T1000 (cell line): ENCODE results near the gene TMEM270.

Source experiments
- DNase-seq: peaks from one replicate; lab custom pipeline; 2025; ENCODE audit warnings: mixed read lengths; lab: John Stamatoyannopoulos, UW

The TMEM270 gene

GRCh38 chr7:73907554-73908122, 46.7 kb downstream of the TMEM270 start:
- no peak for DNase-seq

DNA sequence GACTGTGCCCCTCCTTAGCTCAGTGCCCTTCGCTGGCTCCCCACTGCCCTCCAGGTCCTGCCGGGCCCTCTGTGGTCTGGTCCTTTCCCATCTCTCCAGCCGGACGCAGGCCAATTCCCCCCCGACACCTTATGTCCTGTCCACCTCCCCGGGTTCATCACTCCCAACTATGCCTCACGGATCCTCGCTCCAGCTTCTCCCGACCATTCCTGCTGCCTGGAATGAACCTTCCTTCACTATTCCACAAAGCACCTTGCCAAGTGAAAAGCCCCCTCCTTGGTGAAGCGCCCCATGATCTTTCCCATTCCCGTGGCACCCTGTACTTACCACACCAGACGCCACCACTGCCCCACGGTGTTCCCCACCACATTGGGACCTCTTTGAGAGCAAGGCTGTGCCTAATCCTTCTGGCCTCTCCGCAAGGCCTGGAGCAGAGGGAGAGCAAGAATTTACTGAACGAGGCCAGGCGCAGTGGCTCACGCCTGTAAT, 47.2 kb downstream of the TMEM270 start:
- no peak for DNase-seq

DNA sequence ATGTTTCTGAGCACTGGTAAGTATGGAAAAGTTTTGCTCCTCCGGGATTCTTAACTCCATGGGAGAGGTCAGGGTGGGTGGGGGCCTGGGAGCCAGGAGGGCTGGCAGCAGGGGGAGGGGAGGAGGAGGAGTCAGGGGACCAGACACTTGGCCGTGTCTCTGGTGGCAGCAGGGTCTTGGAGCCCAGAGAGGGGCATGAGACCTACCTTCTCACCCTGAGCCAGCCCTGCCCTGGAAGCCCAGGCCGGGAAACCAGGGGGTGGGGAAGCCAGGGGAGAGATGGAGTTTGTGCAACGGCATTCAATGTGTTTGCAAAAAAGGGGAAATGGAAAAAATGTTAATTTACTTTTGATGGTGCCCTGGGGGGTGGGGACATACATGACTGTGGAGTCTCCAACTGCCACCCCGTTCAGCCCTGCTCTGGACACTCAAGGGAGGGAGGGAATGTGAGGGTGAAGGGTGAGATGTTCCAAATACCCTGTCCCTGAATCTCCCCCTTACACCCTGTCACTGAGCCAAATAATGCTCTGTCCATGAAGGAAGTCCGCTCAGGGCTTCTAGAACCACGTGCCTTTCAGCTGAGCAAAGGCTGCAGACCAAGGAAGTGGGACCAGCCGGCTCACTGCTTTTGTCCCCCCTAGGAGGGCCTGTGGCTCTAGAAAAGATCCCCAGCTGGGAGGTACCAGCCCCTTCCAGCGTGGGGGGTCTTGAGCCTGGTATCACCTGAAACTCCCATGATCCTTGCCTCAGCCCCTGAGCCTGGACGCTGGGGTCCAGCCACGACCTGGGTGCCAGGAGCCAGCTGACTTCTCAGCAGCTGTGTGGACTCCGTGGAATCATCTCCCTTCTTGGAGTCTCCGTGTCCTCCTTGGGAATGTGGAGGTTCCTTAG, 48.3 kb downstream of the TMEM270 start:
- DNase-seq, result no peak

DNA sequence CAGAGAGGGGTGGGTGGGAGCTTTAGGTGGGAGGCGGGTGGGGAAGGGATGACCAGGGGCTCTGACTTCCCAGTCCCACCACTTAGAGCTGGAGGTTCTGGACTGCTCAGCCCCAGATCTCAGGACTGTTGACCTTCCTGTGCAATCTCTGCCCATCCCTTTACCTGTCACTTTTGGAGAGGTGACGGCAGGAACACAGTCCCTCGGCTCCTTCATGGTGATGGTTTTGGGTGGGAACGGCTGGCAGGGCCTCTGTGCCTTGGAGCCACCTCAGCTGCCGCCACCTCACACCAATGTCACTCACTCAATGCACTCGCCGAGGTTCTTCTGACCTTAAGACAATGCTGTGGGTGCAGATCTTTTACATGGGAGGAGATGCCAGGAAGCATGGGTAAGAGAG, 49.0 kb downstream of the TMEM270 start:
- DNase-seq, result no peak

- DNase-seq, result no peak
Measured at GRCh38 chr7:73912223-73912622, 51.3 kb downstream of the TMEM270 start.
